Measurements from ENCODE around the gene ZP4. TPM values are rescaled to one million over a fixed set of nuclear protein-coding genes. Genes with fewer than 3 reads are reported as not detected.

Gene ZP4
- total RNA-seq, 6 experiments from 2014 or later: not detected

DNA sequence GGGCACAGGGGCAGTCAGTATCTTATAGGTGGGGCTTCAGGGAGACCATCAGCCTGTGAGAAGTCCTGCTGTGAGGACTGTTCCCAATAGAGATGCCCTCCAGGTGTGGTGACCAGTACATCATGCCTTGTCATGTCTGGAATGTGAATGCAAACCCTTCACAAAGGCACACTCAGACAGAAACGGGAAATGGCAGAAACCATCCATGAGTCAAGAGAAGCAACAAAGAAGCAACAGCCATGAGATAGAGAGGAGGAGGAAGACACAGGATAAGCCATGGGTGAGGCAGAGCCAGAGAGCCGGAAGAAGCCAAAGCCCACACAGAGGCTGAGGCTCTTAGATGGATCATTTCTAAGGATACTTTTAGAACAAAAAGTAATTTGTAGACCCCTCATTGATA lies 20.1 kb upstream of the ZP4 start:
- H3K36me3 ChIP-seq: no peaks in the 10 kb centered on the region
- no peak for DNase-seq
- 70% methylated on average over 2 of the region's 2 CpGs for WGBS (ENCODE audit: insufficient coverage, low coverage, low lambda C conversion rate, missing lambda C conversion rate)

DNA sequence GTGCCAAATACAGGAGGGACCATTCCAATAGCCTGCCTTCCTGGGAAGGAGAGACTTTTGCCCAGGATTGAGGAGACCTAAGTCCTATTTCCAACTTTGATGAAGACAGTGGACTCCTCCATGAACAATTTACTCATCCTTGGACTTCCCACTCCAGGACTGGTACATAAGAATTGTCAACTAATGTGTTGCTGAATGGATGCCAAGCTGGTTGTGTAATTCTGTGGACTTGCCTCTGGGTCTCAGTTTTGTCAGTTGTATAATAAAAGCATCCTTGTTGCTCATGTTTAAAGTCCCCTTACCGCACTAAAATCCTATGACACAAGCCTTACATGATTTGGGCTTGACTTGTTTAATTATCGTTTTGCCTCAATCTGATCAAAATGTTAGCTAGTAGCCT lies 13.2 kb upstream of the ZP4 start:
- no peak overlapping the region for H3K27ac ChIP-seq
- WGBS (ENCODE audit: insufficient coverage, low coverage, low lambda C conversion rate, missing lambda C conversion rate): 84% methylated on average over 2 of the region's 2 CpGs
- H3K4me3 ChIP-seq: no peak overlapping the region
- intact Hi-C loops (cut with DNase I): no loop called here
- no peak for TF ChIP-seq POLR2A (IDR thresholded peaks at IDR 0.05)
- no peak for TF ChIP-seq CTCF (IDR thresholded peaks at IDR 0.05)
- ATAC-seq (no peak), DNase-seq (no peak)
- no peaks in the 10 kb centered on the region for H3K27me3 ChIP-seq
- H3K36me3 ChIP-seq: no peaks in the 10 kb centered on the region
- no peaks in the 10 kb centered on the region for H3K9me3 ChIP-seq
- H3K4me1 ChIP-seq: no peaks in the 10 kb centered on the region

More for the DNA sequence above, 20.1 kb upstream of the ZP4 start:
- Histone ChIP-seq H3K27ac (no peak overlapping the region), H3K9me3 (no peaks in the 10 kb centered on the region), H3K4me1 (no peaks in the 10 kb centered on the region), H3K4me3 (no peak overlapping the region), H3K27me3 (no peaks in the 10 kb centered on the region)
- TF ChIP-seq CTCF (IDR thresholded peaks at IDR 0.05) (no peak), POLR2A (IDR thresholded peaks at IDR 0.05) (no peak)
- no peak for ATAC-seq
- intact Hi-C loops (cut with DNase I): no loop called here

DNA sequence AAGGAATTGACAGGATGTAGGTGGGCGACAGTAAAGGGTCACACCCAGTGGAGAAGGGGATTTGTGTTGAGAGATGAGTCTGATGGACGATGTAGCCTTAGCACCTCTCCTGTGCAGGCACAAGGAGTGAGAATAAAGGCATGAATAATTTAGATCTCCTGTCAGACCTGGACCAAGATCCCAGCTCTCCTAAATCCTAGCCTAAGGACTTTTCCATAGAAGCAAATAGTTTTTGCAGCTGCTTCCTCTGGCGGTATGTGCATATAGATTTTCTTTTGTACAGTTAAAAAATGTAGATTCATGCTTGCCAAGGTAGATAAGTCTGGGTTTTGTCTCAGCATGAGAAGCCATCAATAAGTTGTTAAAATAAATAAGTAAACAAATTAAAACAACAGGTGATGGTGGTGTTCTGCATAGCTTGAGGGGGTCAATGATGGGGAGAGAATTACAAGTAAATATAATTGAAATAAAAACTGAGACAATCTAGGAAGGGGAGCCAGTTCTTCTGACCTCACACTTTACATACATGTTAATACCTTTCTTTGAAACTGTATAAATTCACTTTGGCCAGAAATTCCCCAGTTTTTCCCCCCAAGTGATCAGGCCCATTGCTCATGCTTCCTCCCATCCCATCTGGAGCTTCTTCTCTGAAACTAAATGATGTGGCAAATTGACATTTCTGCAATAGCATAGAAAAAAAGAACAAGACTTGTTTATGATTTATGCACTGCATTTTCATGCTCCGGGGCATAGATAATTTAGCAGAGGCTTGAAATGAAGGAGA lies 12.4 kb upstream of the ZP4 start:
- intact Hi-C loops (cut with DNase I): no loop called here
- no peak overlapping the region for H3K4me3 ChIP-seq
- H3K27ac ChIP-seq: no peak overlapping the region
- H3K36me3 ChIP-seq: no peaks in the 10 kb centered on the region
- H3K9me3 ChIP-seq: no peaks in the 10 kb centered on the region
- H3K27me3 ChIP-seq: no peaks in the 10 kb centered on the region
- H3K4me1 ChIP-seq: no peaks in the 10 kb centered on the region
- ATAC-seq (no peak), DNase-seq (no peak)
- no peak for TF ChIP-seq CTCF (IDR thresholded peaks at IDR 0.05)
- no peak for TF ChIP-seq POLR2A (IDR thresholded peaks at IDR 0.05)
- WGBS (ENCODE audit: insufficient coverage, low coverage, low lambda C conversion rate, missing lambda C conversion rate): 72% methylated on average over 4 of the region's 4 CpGs

DNA sequence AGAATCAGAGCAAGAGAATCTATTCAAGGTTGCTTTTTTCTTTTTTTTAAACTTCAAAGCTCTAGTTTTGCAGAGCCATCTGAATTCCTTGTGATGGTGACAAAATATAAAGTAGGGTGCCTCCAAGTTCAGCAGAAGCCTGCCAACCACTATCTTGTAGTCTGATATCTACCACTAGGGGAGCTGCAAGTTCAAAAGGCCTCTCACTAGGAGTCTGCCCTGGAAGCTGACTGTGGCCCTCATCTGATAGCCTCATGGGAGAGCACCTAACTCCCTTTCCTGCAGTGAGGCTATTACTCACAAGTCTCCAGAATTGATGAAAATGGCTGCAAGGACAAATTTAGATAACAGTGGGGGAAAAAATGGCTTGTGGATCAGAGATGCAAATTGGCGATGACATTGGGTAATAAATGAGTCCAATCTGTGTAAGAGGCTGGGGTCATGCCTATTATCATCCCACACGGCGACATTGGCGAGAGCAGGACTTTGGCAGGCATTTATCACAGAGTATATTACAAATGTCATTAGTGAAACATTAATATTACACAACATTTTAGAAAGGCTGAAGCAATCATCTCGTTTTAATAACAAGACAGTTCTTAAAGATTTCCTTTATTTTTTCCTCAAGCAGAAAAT lies 10.7 kb upstream of the ZP4 start:
- no peak for TF ChIP-seq POLR2A (IDR thresholded peaks at IDR 0.05)
- TF ChIP-seq CTCF (IDR thresholded peaks at IDR 0.05): peak in 3 of 4 donors; percentile 37 to 48 (median 44)
- H3K27me3 ChIP-seq: no peaks in the 10 kb centered on the region
- no peak overlapping the region for H3K27ac ChIP-seq
- intact Hi-C loops (cut with DNase I): no loop called here
- ATAC-seq (peak; percentile 59 to 85 (median 74)), DNase-seq (no peak)
- no peaks in the 10 kb centered on the region for H3K4me1 ChIP-seq
- 27% methylated on average over 5 of the region's 5 CpGs for WGBS (ENCODE audit: insufficient coverage, low coverage, low lambda C conversion rate, missing lambda C conversion rate)
- H3K4me3 ChIP-seq: no peak overlapping the region
- no peaks in the 10 kb centered on the region for H3K9me3 ChIP-seq
- no peaks in the 10 kb centered on the region for H3K36me3 ChIP-seq
